Chondrocyte (in vitro differentiated cells): Measurements from ENCODE around the gene RBP3. TPM values are rescaled to one million over a fixed set of nuclear protein-coding genes. Genes with fewer than 3 reads are reported as not detected.

Source experiments
- DNase-seq: peaks from one replicate; pipeline ENCODE4 v3.0.0; 2021; ENCODE audit warnings: mixed read lengths, low spot score
- H3K27ac Mint-ChIP-seq: one replicate; pipeline ENCODE4 v1.8.0; 2021; ENCODE audit warnings: mild to moderate bottlenecking, moderate library complexity, mixed read lengths; ENCODE audit not compliant: unreplicated experiment
- H3K27me3 Mint-ChIP-seq: 2 replicates; pipeline ENCODE4 v1.8.0; 2021; ENCODE audit warnings: low read depth, mixed read lengths
- H3K36me3 Mint-ChIP-seq: 2 replicates; pipeline ENCODE4 v1.8.0; 2021; ENCODE audit warnings: low read depth, mixed read lengths
- H3K4me1 Mint-ChIP-seq: 2 replicates; pipeline ENCODE4 v1.8.0; 2021; ENCODE audit warnings: low read depth, mild to moderate bottlenecking, mixed read lengths
- H3K4me3 Mint-ChIP-seq: one replicate; pipeline ENCODE4 v1.8.0; 2021; ENCODE audit warnings: mild to moderate bottlenecking, moderate library complexity, mixed read lengths; ENCODE audit not compliant: unreplicated experiment
- H3K9me3 Mint-ChIP-seq: 2 replicates; pipeline ENCODE4 v1.8.0; 2021; ENCODE audit warnings: low read depth, mixed read lengths
- total RNA-seq: library from RNA; stranded (reverse); gene quantifications from 3 replicates; pipeline ENCODE4 v1.2.1, GENCODE V29; 2021
- TF ChIP-seq, protein P1 (sequence below): fragments of 200-600 bp; sonication (generic); IDR thresholded peaks from 2 replicates; pipeline ENCODE4 v1.5.0; 2021; ENCODE audit warnings: antibody characterized with exemption, mild to moderate bottlenecking, moderate library complexity

The RBP3 gene
- total RNA-seq, 1 donor from 2014 or later, result not detected

DNA sequence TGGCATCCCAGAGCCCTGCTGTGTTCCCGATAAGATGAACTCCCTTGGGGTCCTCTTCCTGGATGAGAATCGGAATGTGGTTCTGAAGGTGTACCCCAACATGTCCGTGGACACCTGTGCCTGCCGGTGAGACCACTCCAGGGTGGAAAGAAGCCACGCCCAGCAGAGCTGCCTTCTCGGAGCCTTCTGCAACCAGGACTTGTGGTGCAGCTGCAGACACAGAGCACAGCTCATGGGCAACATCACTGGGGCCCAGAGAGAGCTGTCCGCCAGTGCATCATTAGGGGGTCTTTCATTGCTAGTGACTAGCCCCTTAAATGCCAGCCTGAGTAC is 35.5 kb upstream of the RBP3 start:
- peaks cover 6% of the 10 kb centered on the region for H3K4me1 Mint-ChIP-seq
- no peaks in the 10 kb centered on the region for H3K36me3 Mint-ChIP-seq
- H3K27me3 Mint-ChIP-seq, result peaks cover 14% of the 10 kb centered on the region
- H3K4me3 Mint-ChIP-seq, result no peak overlapping the region
- TF ChIP-seq, protein P1, sequence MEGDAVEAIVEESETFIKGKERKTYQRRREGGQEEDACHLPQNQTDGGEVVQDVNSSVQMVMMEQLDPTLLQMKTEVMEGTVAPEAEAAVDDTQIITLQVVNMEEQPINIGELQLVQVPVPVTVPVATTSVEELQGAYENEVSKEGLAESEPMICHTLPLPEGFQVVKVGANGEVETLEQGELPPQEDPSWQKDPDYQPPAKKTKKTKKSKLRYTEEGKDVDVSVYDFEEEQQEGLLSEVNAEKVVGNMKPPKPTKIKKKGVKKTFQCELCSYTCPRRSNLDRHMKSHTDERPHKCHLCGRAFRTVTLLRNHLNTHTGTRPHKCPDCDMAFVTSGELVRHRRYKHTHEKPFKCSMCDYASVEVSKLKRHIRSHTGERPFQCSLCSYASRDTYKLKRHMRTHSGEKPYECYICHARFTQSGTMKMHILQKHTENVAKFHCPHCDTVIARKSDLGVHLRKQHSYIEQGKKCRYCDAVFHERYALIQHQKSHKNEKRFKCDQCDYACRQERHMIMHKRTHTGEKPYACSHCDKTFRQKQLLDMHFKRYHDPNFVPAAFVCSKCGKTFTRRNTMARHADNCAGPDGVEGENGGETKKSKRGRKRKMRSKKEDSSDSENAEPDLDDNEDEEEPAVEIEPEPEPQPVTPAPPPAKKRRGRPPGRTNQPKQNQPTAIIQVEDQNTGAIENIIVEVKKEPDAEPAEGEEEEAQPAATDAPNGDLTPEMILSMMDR, result no peak
- H3K27ac Mint-ChIP-seq, result no peak overlapping the region
- no peak for DNase-seq
- H3K9me3 Mint-ChIP-seq, result no peaks in the 10 kb centered on the region

DNA sequence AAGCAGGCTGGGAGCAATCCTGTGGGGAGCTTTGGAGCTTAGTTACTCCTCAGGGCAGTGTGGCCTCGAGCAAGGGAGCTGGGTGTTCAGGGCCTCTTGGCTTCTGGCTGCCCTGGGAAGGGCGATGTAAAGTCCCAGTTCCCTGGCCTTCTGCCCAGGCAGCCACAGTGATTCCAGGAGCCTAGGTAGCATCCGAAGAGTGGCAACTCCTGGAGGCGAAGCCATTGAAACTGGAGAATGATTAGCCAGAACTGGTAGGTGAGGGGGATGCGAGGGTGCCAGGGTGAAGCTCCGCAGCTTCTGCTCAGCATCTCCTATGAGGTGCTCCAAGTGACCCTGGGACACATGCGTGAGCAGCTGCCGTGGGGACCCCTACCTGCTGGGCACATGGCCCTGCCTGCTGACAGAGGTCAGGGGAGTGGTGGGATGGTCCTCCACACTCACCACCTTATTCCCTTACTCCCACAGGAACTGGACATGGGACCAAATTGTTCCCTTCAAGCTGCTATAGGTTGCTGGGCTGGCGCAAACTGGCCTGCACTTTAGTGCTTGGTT is 33.7 kb upstream of the RBP3 start:
- peak; percentile 75 for DNase-seq
- H3K4me1 Mint-ChIP-seq, result peaks cover 6% of the 10 kb centered on the region
- no peak overlapping the region for H3K27ac Mint-ChIP-seq
- no peaks in the 10 kb centered on the region for H3K36me3 Mint-ChIP-seq
- TF ChIP-seq, protein P1, result no peak
- H3K4me3 Mint-ChIP-seq, result no peak overlapping the region
- peaks cover 3% of the 10 kb centered on the region for H3K27me3 Mint-ChIP-seq
- no peaks in the 10 kb centered on the region for H3K9me3 Mint-ChIP-seq

DNA sequence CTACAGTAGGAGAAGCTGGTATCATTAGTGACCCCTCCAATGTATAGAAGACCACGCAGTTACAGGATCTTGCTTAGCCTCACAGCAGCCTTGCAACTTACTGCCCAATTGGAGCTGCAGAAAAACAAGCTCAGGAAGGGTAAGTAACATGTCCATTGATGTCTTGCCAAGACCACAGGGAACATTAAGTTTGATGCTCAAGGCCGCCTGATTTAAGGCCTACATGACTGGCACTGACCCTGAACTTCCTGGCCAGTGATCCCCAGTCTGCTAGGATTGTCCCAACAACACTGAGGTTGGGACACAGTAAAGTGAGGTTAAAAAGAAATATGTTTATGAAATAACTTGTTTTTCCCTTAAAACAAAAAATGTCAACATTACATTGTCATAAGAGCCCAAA is 32.7 kb upstream of the RBP3 start:
- Mint-ChIP-seq H3K4me1 (peaks cover 6% of the 10 kb centered on the region), H3K9me3 (no peaks in the 10 kb centered on the region), H3K36me3 (no peaks in the 10 kb centered on the region), H3K27ac (no peak overlapping the region), H3K4me3 (no peak overlapping the region), H3K27me3 (peaks cover 2% of the 10 kb centered on the region)
- TF ChIP-seq, protein P1, result no peak
- no peak for DNase-seq

DNA sequence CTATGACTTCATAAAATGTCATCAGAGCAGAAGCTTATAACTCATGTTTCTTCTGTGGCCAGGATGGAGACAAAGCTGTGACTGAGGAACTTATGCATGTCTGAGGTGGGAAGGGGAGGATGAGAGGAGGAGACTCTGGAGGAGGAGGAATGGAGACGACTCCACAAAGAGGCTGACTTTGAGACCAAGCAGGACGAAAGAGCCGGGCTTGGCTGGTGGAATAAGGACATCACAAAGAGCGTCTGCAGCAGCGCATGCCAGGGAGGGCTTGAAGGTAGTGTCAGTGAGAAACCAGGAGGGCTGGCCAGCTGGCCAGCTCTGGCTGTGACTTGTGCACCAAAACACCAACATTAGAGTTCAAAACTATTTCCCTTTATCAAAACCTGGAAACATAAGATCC is 32.0 kb upstream of the RBP3 start:
- no peaks in the 10 kb centered on the region for H3K9me3 Mint-ChIP-seq
- no peaks in the 10 kb centered on the region for H3K36me3 Mint-ChIP-seq
- peaks cover 5% of the 10 kb centered on the region for H3K27me3 Mint-ChIP-seq
- DNase-seq, result peak; percentile 47
- TF ChIP-seq, protein P1, result no peak
- H3K4me3 Mint-ChIP-seq, result no peak overlapping the region
- H3K27ac Mint-ChIP-seq, result no peak overlapping the region
- H3K4me1 Mint-ChIP-seq, result peaks cover 6% of the 10 kb centered on the region

DNA sequence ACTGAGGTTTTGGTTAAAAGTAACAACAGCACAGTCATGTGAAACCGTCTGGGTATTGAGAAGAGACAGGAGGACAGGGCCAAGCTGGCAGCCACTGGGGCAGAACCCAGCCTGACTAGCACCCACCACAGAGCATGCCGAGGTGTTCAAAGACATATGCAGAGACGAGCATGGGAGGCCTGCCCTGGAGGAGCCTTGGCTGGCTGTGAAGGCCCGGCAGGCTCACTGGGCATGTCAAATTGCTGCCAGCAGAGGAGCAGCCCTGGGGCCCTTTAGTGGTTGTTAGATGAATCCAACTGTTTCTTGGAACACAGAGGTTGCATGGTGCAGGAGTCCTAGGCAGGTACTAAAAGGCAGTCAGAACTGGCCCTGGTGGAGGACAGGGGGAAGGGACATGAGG is 30.9 kb upstream of the RBP3 start:
- Mint-ChIP-seq H3K36me3 (no peaks in the 10 kb centered on the region), H3K27me3 (peaks cover 15% of the 10 kb centered on the region), H3K4me3 (no peak overlapping the region), H3K4me1 (no peaks in the 10 kb centered on the region), H3K27ac (no peak overlapping the region), H3K9me3 (no peaks in the 10 kb centered on the region)
- DNase-seq, result peak; percentile 74
- TF ChIP-seq, protein P1, result no peak
